HUDEP-2 (cell line): Measurements from ENCODE around the gene LACTB.

ENCODE experiments used
- DNase-seq, 76 experiments: peaks; one replicate each; lab custom pipeline; 2025; ENCODE audit not compliant: unreplicated experiment in 76 of 76; lab: John Stamatoyannopoulos, UW

The LACTB gene

GRCh38 chr15:63122002-63122875 lies 578 bp downstream of the LACTB start:
- DNase-seq: peak in 73 of 76 experiments; percentile 13 to 91 (median 73)

- no peak for DNase-seq
Measured at GRCh38 chr15:63124506-63124905, 2.8 kb downstream of the LACTB start.

GRCh38 chr15:63126726-63127125 lies 5.1 kb downstream of the LACTB start:
- DNase-seq: no peak

GRCh38 chr15:63133786-63134185 lies 12.1 kb downstream of the LACTB start:
- DNase-seq: no peak

GRCh38 chr15:63134245-63134985 lies 12.8 kb downstream of the LACTB start:
- no peak for DNase-seq

- DNase-seq: no peak
Measured at GRCh38 chr15:63135281-63135680, 13.6 kb downstream of the LACTB start.

GRCh38 chr15:63135804-63136203 lies 14.1 kb downstream of the LACTB start:
- peak in 1 of 76 experiments; percentile 23 for DNase-seq

GRCh38 chr15:63136742-63137141 lies 15.1 kb downstream of the LACTB start:
- DNase-seq: no peak

- no peak for DNase-seq
Measured at GRCh38 chr15:63140936-63141335, 19.3 kb downstream of the LACTB start.

GRCh38 chr15:63145426-63145825 lies 23.8 kb downstream of the LACTB start:
- DNase-seq: no peak

- no peak for DNase-seq
Measured at GRCh38 chr15:63146684-63147083, 25.0 kb downstream of the LACTB start.

GRCh38 chr15:63151665-63152064 lies 30.0 kb downstream of the LACTB start:
- DNase-seq: no peak

- no peak for DNase-seq
Measured at GRCh38 chr15:63155486-63155885, 33.8 kb downstream of the LACTB start.

- peak in 1 of 76 experiments; percentile 3 for DNase-seq
Measured at GRCh38 chr15:63156086-63156710, 34.5 kb downstream of the LACTB start.

- peak in 9 of 76 experiments; percentile 4 to 70 (median 31) for DNase-seq
Measured at GRCh38 chr15:63156755-63157117, 35.1 kb downstream of the LACTB start.

GRCh38 chr15:63157118-63157843 lies 35.6 kb downstream of the LACTB start, which contains the start of gene RPS27L:
Gene RPS27L, minus strand, starts transcription at chr15:63157477. Its CDS starts 72 bp downstream, at chr15:63157405.
- DNase-seq: peak in 75 of 76 experiments; percentile 42 to 94 (median 83)

- DNase-seq: peak in 23 of 76 experiments; percentile 3 to 38 (median 14)
Measured at GRCh38 chr15:63157891-63158431, 36.3 kb downstream of the LACTB start.

GRCh38 chr15:63160638-63161037 lies 39.0 kb downstream of the LACTB start:
- no peak for DNase-seq

GRCh38 chr15:63163217-63163616 lies 41.6 kb downstream of the LACTB start:
- DNase-seq: no peak

GRCh38 chr15:63165166-63165859 lies 43.7 kb downstream of the LACTB start:
- DNase-seq: no peak
